ENCODE data around the gene IFITM2.
"Not testable (repeated sequence)": the region's sequence is repeated elsewhere in the genome, so short reads cannot be mapped to it uniquely, and the experiment has no call there.

The IFITM2 gene

GRCh38 chr11:281486-282161 is 26.0 kb upstream of the IFITM2 start:
- DNase-seq (ENCODE audit: low spot score): no peak

DNA sequence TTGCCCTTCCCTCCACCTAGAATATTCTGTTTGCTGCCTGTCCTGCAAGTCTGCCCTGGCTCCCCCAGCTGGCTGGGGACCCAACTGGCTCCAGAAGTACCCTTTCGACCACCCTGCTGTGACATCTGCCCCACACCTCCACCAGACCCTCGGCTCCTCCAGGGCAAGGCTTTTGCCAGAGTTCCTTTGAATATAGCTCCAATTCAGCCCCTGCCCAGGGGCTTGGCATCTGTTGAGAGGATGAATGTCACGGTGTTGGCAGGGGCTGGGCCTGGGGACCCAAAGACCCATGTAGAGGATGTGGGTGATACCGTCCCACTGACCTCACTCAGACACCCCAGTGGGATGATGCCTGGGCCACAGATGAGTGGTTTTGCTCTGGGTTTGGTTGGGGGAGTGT is 25.4 kb upstream of the IFITM2 start:
- no peak for DNase-seq (ENCODE audit: low spot score)

GRCh38 chr11:282630-283360 is 24.8 kb upstream of the IFITM2 start:
- no peak for DNase-seq (ENCODE audit: low spot score)

- no peak for DNase-seq (ENCODE audit: low spot score)
These were observed 24.1 kb upstream of the IFITM2 start for GRCh38 chr11:283405-284104.

DNA sequence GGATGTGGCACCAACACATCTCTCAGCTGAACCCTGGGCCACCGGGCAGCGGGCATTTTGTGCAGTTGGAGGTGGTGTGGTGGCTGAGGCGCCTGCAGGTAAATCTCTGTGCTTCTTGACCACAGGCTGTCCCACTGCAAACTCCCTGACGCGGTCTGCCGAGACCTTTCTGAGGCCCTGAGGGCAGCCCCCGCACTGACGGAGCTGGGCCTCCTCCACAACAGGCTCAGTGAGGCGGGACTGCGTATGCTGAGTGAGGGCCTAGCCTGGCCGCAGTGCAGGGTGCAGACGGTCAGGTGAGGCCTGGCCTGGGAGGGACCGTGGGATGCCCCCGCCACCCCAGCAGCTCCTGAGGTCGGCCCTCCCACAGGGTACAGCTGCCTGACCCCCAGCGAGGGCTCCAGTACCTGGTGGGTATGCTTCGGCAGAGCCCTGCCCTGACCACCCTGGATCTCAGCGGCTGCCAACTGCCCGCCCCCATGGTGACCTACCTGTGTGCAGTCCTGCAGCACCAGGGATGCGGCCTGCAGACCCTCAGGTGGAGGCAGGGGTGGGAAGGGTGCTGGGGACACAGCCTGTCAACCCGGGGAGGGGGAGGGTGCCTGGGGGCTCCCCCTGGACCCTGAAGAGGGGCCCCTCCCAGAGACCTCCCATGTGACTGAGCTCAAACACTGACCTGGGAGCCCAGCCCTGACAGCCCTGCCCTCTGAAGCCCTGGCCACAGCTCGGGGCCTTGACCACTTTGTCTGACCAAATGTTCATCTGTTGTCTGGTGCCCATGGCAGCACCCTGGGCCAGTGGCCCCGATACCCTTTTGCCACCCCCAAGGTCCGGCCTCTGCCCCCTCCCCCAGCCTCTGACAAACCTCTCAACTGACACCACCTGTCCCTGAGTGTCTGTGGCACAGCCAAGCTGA is 23.3 kb upstream of the IFITM2 start:
- DNase-seq (ENCODE audit: low spot score): no peak

DNA sequence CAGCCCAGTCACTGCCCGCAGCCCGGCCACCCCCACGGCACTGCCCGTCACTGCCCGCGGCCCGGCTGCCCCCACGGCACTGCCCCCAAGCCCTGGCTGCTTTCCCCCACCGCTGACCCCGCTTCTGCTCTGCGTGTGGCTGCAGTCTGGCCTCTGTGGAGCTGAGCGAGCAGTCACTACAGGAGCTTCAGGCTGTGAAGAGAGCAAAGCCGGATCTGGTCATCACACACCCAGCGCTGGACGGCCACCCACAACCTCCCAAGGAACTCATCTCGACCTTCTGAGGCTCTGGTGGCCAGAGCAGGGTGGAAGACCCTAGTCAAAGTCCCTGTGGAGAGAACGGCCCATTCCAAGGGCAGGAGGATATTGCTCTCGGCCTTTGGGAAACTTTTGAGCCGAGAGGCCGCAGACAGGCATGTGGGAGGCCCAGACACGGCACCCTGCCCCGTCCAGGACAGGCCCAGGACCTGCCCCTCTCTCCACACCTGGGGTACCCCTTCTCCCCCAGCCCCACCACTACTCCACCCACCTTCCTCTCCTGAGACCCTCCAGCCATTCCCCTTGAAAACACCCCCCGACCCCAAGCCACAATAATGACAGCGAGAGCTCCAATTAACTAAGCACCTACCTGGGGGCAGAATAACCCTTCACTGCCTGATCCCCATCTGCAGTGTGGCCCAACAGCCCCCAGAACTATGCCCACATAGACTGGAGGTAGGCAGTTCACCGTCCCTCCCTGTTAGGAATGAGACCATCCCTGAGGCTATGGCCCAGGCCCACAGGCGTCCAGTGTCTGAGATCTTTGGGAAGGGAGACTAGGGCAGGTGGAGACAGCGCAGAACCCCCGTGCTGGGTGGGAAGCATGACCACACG is 22.4 kb upstream of the IFITM2 start:
- no peak for DNase-seq (ENCODE audit: low spot score)

- no peak for DNase-seq (ENCODE audit: low spot score)
These were observed 21.8 kb upstream of the IFITM2 start for GRCh38 chr11:285894-286220.

GRCh38 chr11:286977-287820 is 20.4 kb upstream of the IFITM2 start:
- DNase-seq (ENCODE audit: low spot score): not testable (repeated sequence)

GRCh38 chr11:287821-288477 is 19.7 kb upstream of the IFITM2 start:
- DNase-seq (ENCODE audit: low spot score): no peak

- DNase-seq (ENCODE audit: low spot score): no peak
These were observed 18.9 kb upstream of the IFITM2 start, which contains the start of gene PGGHG for GRCh38 chr11:288478-289397. PGGHG (plus strand) TSS chr11:289126; CDS start chr11:289817, 691 bp downstream.

DNA sequence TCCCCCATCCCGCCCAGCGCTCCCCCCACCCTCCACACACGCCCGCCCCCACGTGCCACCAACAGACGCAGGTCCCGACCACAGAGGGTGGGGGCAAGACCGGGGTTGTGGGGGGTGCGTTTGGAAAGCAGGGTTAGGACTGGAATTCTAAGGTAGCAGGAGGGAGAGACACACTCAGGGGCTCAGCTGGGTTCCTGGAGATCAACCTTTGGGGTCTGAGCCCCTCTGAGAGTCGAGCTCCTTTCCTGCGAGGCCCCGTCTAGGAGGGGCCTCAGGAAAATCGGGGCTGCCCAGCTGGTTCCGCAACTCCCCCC is 18.3 kb upstream of the IFITM2 start:
- no peak for DNase-seq (ENCODE audit: low spot score)

DNA sequence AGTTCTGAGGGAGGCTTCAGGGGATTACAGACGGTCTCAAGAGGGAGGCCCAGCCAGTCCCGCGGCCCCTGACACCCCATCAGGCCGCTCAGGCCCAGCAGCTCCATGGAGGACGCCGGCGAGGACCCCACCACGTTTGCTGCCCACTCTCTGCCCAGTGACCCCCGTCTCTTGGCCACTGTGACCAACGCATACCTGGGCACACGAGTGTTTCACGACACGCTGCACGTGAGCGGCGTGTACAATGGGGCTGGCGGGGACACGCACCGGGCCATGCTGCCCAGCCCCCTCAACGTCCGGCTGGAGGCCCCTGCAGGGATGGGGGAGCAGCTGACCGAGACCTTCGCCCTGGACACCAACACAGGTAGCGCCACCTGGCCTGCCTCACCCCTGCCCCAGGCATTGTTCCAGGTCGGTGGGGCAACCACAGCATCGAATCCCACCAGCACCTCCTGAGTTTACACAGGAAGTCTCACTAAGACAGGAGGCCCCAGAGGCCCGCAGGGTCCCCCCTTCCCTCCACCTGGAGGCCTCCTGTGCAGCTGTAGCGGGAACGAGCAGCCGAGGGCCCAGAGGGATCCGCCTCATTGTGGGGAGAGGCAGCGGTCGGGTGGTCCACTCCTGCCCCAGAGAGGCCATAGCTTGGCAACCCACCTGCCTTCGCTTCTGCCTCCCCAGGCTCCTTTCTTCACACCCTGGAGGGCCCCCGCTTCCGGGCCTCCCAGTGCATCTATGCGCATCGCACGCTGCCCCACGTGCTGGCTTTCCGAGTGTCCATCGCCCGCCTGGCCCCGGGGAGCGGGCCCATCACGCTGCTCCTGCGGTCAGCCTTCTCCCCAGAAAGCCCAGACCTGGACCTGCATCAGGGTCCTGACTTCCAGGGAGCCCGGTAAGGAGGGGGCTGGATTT is 17.6 kb upstream of the IFITM2 start:
- no peak for DNase-seq (ENCODE audit: low spot score)

- DNase-seq (ENCODE audit: low spot score): no peak
These were observed 16.9 kb upstream of the IFITM2 start for GRCh38 chr11:290621-291231.

GRCh38 chr11:291281-292210 is 16.1 kb upstream of the IFITM2 start:
- DNase-seq (ENCODE audit: low spot score): no peak

GRCh38 chr11:292211-293121 is 15.2 kb upstream of the IFITM2 start:
- DNase-seq (ENCODE audit: low spot score): no peak
